Upper lobe of left lung (tissue), 6 donors: ENCODE data around the gene C22orf23. TPM values are rescaled to one million over a fixed set of nuclear protein-coding genes. Genes with fewer than 3 reads are reported as not detected.

Experiments used
- ATAC-seq, 2 donors: fragments of 200-7000 bp; cut with Tn5 transposase; one replicate each; pipeline ENCODE4 v1.9.1; 2022; ENCODE audit warnings: mild to moderate bottlenecking in 2 of 2, moderate library complexity in 2 of 2; ENCODE audit not compliant: low FRiP score in 2 of 2
- DNase-seq, 2 donors: peaks; one replicate each; pipeline ENCODE4 v3.0.0-alpha.2; 2019 to 2020
- H3K27ac ChIP-seq, 4 donors: fragments of 200-600 bp; sonication (generic); one replicate each; pipeline ENCODE4 v1.5.1; 2016 to 2019
- H3K27me3 ChIP-seq, 4 donors: fragments of 200-600 bp; sonication (generic); one replicate each; pipeline ENCODE4 v1.5.1; 2017 to 2019
- H3K36me3 ChIP-seq, 4 donors: fragments of 200-600 bp; sonication (generic); one replicate each; pipeline ENCODE4 v1.5.1; 2016 to 2019
- H3K4me1 ChIP-seq, 4 donors: fragments of 200-600 bp; sonication (generic); one replicate each; pipeline ENCODE4 v1.5.1; 2018 to 2019
- H3K4me3 ChIP-seq, 4 donors: fragments of 200-600 bp; sonication (generic); one replicate each; pipeline ENCODE4 v1.5.1; 2017 to 2019; ENCODE audit warnings: mild to moderate bottlenecking in 2 of 4, moderate library complexity in 1 of 4
- H3K9me3 ChIP-seq, 4 donors: fragments of 200-600 bp; sonication (generic); one replicate each; pipeline ENCODE4 v1.5.1; 2018 to 2019
- CTCF ChIP-seq, 6 experiments: fragments of 450-650 bp in 4 of 6; fragments of 200-600 bp in 2 of 6; sonication (generic) in 2 of 6; IDR thresholded peaks; one replicate each; pipeline ENCODE4 v1.5.1; 2016 to 2019; ENCODE audit warnings: antibody characterized with exemption in 6 of 6
- EP300 ChIP-seq, 4 donors: sonication (generic); formaldehyde crosslinking; IDR thresholded peaks; one replicate each; pipeline ENCODE4 v1.5.1; 2017; ENCODE audit warnings: antibody characterized with exemption in 4 of 4, control low read depth in 2 of 4
- POLR2A ChIP-seq, 4 donors: fragments of 450-650 bp; IDR thresholded peaks; one replicate each; pipeline ENCODE4 v1.5.1; 2016 to 2017; ENCODE audit warnings: antibody characterized with exemption in 4 of 4, mild to moderate bottlenecking in 2 of 4
- POLR2AphosphoS5 ChIP-seq, 2 donors: sonication (generic); formaldehyde crosslinking; IDR thresholded peaks; one replicate each; pipeline ENCODE4 v1.5.1; 2017; ENCODE audit warnings: antibody characterized with exemption in 2 of 2
- WGBS, 2 donors: methylation state at CpG; one replicate each; pipeline ENCODE4 v1.1.5; 2017 to 2018; 5-methylcytosine and 5-hydroxymethylcytosine counted together
- total RNA-seq, 6 donors: library from RNA; depleted of rRNA in 4 of 6; stranded (reverse); fragments of >200 nt in 4 of 6; gene quantifications; one replicate each; pipeline versions ENCODE4 v1.1.0 to v1.2.1, GENCODE V29; 2016 to 2021
- donor health status: DM: no; HTN: no; CAD: no; lungs with moderate emphysema.
- donor health status: DM: no; HTN: yes; CAD: no; lungs with severe emphysema.

Gene C22orf23
- total RNA-seq, 6 donors from 2014 or later, result 0.46 to 7.2 (median 1.2) TPM; not detected in 1

DNA sequence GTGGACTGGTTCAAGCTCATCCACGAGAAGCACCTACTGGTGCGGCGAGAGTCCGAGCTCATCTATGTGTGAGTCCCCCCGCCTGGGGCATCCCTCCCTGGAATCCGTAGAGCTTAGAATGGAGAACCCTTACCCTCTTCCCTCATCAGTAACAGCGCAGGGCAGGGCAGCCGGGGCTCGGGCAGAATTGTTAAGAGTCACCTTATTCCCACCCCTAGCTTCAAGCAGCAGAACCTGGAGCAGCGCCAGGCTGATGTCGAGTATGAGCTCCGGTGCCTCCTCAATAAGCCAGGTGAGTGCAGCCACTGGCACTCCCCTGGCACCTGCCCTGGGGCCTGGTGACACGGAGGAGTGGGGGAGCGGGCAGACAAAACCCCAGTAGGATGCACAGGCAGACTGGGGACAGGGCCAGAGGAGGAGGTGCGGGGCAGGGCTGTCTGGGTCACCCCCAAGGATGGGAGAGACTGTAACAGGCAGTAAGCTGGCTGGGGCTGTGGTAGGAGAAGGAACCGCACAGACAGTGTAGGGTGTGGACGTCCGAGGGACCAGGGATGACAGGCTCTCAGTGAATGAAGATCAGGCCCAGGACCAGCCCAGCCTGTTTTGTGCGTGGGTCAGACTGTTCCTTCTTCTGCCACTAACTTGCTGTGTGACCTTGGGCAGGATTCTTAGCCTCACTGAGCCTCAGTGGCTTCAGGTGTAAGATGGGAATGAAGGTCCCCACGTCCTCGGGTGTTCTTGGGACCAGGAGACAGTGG, 20.4 kb downstream of the C22orf23 start:
- peaks cover 30 to 54% (median 46%) of the 10 kb centered on the region in 4 donors for H3K4me1 ChIP-seq
- peak in 1 of 2 donors; percentile 89 for DNase-seq
- no peaks in the 10 kb centered on the region for H3K9me3 ChIP-seq
- peaks cover 0 to 66% (median 25%) of the 10 kb centered on the region in 4 donors for H3K36me3 ChIP-seq
- no peaks in the 10 kb centered on the region for H3K27me3 ChIP-seq
- TF ChIP-seq POLR2A (IDR thresholded peaks at IDR 0.05), result no peak
- TF ChIP-seq CTCF (IDR thresholded peaks at IDR 0.05), result no peak
- TF ChIP-seq POLR2AphosphoS5 (IDR thresholded peaks at IDR 0.05), result no peak
- no peak for TF ChIP-seq EP300 (IDR thresholded peaks at IDR 0.05)
- ATAC-seq, result peak; percentile 2 to 5
- H3K27ac ChIP-seq, result peak overlapping the region; percentile 45 to 80 (median 64)
- no peak overlapping the region for H3K4me3 ChIP-seq
- 63 to 67% methylated on average over 9 to 15 of the region's 21 CpGs for WGBS, 2 donors

GRCh38 chr22:37932401-37932800, 21.0 kb downstream of the C22orf23 start:
- Histone ChIP-seq H3K27ac (peak overlapping the region in 3 of 4 donors; percentile 45 to 80 (median 55)), H3K9me3 (no peaks in the 10 kb centered on the region), H3K4me3 (no peak overlapping the region), H3K4me1 (peaks cover 30 to 54% (median 46%) of the 10 kb centered on the region in 4 donors), H3K36me3 (peaks cover 0 to 66% (median 25%) of the 10 kb centered on the region in 4 donors), H3K27me3 (no peaks in the 10 kb centered on the region)
- WGBS, 2 donors, result 59 to 90% methylated on average over 7 of the region's 10 CpGs
- TF ChIP-seq CTCF (IDR thresholded peaks at IDR 0.05), result no peak
- no peak for TF ChIP-seq EP300 (IDR thresholded peaks at IDR 0.05)
- TF ChIP-seq POLR2AphosphoS5 (IDR thresholded peaks at IDR 0.05), result no peak
- no peak for TF ChIP-seq POLR2A (IDR thresholded peaks at IDR 0.05)
- ATAC-seq, result peak in 1 of 2 donors; percentile 0
- peak in 1 of 2 donors; percentile 70 for DNase-seq

GRCh38 chr22:37931893-37932389, 21.5 kb downstream of the C22orf23 start:
- Histone ChIP-seq H3K4me3 (no peak overlapping the region), H3K36me3 (peaks cover 0 to 66% (median 28%) of the 10 kb centered on the region in 4 donors), H3K27me3 (no peaks in the 10 kb centered on the region), H3K9me3 (no peaks in the 10 kb centered on the region), H3K4me1 (peaks cover 30 to 54% (median 46%) of the 10 kb centered on the region in 4 donors), H3K27ac (peak overlapping the region in 3 of 4 donors; percentile 45 to 80 (median 55))
- ATAC-seq (peak in 1 of 2 donors; percentile 35), DNase-seq (peak in 1 of 2 donors; percentile 68)
- WGBS, 2 donors, result 73 to 81% methylated on average over 6 of the region's 6 CpGs
- peak; percentile 42 to 70 for TF ChIP-seq POLR2AphosphoS5 (IDR thresholded peaks at IDR 0.05)
- no peak for TF ChIP-seq CTCF (IDR thresholded peaks at IDR 0.05)
- peak in 1 of 4 donors; percentile 90 for TF ChIP-seq EP300 (IDR thresholded peaks at IDR 0.05)
- no peak for TF ChIP-seq POLR2A (IDR thresholded peaks at IDR 0.05)

- Histone ChIP-seq H3K9me3 (no peaks in the 10 kb centered on the region), H3K4me3 (no peak overlapping the region), H3K27me3 (no peaks in the 10 kb centered on the region), H3K4me1 (peaks cover 30 to 54% (median 46%) of the 10 kb centered on the region in 4 donors), H3K27ac (peak overlapping the region in 3 of 4 donors; percentile 24 to 52 (median 52)), H3K36me3 (peaks cover 0 to 68% (median 37%) of the 10 kb centered on the region in 4 donors)
- 51 to 56% methylated on average over 2 of the region's 2 CpGs for WGBS, 2 donors
- no peak for TF ChIP-seq POLR2AphosphoS5 (IDR thresholded peaks at IDR 0.05)
- TF ChIP-seq CTCF (IDR thresholded peaks at IDR 0.05), result no peak
- TF ChIP-seq EP300 (IDR thresholded peaks at IDR 0.05), result no peak
- no peak for TF ChIP-seq POLR2A (IDR thresholded peaks at IDR 0.05)
- ATAC-seq (no peak), DNase-seq (peak in 1 of 2 donors; percentile 29)
These were observed 22.4 kb downstream of the C22orf23 start for GRCh38 chr22:37930952-37931440.
